ENCODE measurements around the gene PITPNM3. TPM values are rescaled to one million over a fixed set of nuclear protein-coding genes. Genes with fewer than 3 reads are reported as not detected.

Gene PITPNM3
- total and polyA plus RNA-seq, 2 of the 8 experiments (the other 6 are each of a cell fraction or from before 2014, with no cell fraction given): 1.7 to 3.1 TPM

DNA sequence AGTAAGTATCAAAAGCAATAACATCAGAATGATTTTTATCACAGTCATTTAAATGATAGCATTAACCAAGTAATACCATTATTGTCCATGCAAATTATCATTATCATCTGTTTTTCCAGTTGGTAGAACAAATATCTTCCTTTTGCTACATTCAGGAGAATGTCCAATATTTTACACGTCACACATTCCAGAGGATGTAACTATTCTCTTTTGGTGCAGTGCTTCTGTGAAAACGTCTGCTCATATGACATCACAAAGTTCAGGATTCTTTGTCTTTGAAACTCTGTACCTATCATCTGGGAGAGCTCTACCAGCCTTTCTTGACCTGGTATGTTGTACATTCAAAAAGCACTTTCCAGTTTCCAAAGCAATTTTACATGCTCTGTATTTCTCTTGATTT is 40.2 kb upstream of the PITPNM3 start:
- POLR2A ChIA-PET (ENCODE audit: partially characterized antibody): interaction anchor here (1.6 kb wide), 1 partner anchor 14 kb away, joined by 3 read pairs; no protein-coding TSS in a partner anchor

More for the DNA sequence above, 40.2 kb upstream of the PITPNM3 start:
- Histone ChIP-seq H3K4me1 (replicated peaks in 1 of 4; ENCODE audit: control insufficient read depth in 3 of 4, insufficient read depth in 4 of 4, low read length in 3 of 4) (no peaks in the 10 kb centered on the region), H3K4me2 (ENCODE audit: insufficient read depth in 1 of 2, low read depth in 2 of 2, low read length in 2 of 2) (no peak overlapping the region), H4K20me1 (replicated peaks in 1 of 2; ENCODE audit: control insufficient read depth in 1 of 2, insufficient read depth in 2 of 2, low read length in 2 of 2) (no peaks in the 10 kb centered on the region), H4K8ac (ENCODE audit: extremely low read depth, insufficient read depth, low read length) (no peak overlapping the region), H2AK5ac (ENCODE audit: low read depth, low read length) (no peak overlapping the region), H3K79me1 (ENCODE audit: low read depth, low read length) (no peaks in the 10 kb centered on the region), H3K56ac (replicated peaks; ENCODE audit: insufficient read length, low read depth, low read length) (no peak overlapping the region), H3K79me2 (ENCODE audit: control insufficient read depth in 1 of 2, insufficient read depth in 2 of 2, low read length in 2 of 2) (no peaks in the 10 kb centered on the region), H3K14ac (ENCODE audit: insufficient read length) (no peak overlapping the region), H3K9me3 (ENCODE audit: insufficient read depth in 2 of 2, low read depth in 1 of 2, low read length in 1 of 2) (no peaks in the 10 kb centered on the region), H4K5ac (ENCODE audit: insufficient read length, low read depth, low read length) (no peak overlapping the region), H4K91ac (replicated peaks; ENCODE audit: insufficient read length, low read length) (no peak overlapping the region), H3K23me2 (ENCODE audit: low read depth, low read length) (no peaks in the 10 kb centered on the region), H3K27me3 (replicated peaks in 1 of 4; ENCODE audit: control insufficient read depth in 3 of 4, extremely low read depth in 1 of 4, insufficient read depth in 3 of 4, low read length in 3 of 4) (no peaks in the 10 kb centered on the region), H3K18ac (ENCODE audit: extremely low read depth, low read length) (no peak overlapping the region), H3K4ac (replicated peaks; ENCODE audit: insufficient read length, low read depth, low read length) (no peak overlapping the region), H2BK12ac (ENCODE audit: low read depth, low read length) (no peak overlapping the region), H3K23ac (ENCODE audit: insufficient read length) (no peak overlapping the region), H2BK15ac (ENCODE audit: low read length) (no peak overlapping the region), H2BK120ac (replicated peaks; ENCODE audit: low read depth, low read length) (no peak overlapping the region), H2BK20ac (ENCODE audit: low read length) (no peak overlapping the region), H3K36me3 (ENCODE audit: control insufficient read depth in 2 of 4, insufficient read depth in 4 of 4, low read length in 3 of 4) (peaks cover 3 to 50% (median 23%) of the 10 kb centered on the region in 4 experiments), H2AFZ (ENCODE audit: low read length) (no peak overlapping the region), H3K4me3 (ENCODE audit: extremely low read depth in 1 of 4, insufficient read depth in 2 of 4, low read depth in 3 of 4, low read length in 4 of 4) (no peak overlapping the region), H3K27ac (ENCODE audit: low read depth, low read length) (no peak overlapping the region), H2BK5ac (ENCODE audit: low read depth, low read length) (no peak overlapping the region), H3K9ac (replicated peaks in 1 of 4; ENCODE audit: extremely low read depth in 1 of 4, low read depth in 3 of 4, low read length in 3 of 4) (no peak overlapping the region)
- CTCF ChIA-PET (ENCODE audit: partially characterized antibody): interaction anchor here (0.9 kb wide), 1 partner anchor 10 kb away, joined by 3 read pairs; no protein-coding TSS in a partner anchor
- WGBS, 2 experiments (ENCODE audit: extremely low coverage in 1 of 2, insufficient coverage in 1 of 2, insufficient read length in 1 of 2, insufficient replicate concordance in 2 of 2, low coverage in 1 of 2, low lambda C conversion rate in 2 of 2, missing lambda C conversion rate in 1 of 2): 84% methylated on average over 2 of the region's 2 CpGs; no CpG with 5 or more reads in 1 of the 2 experiments
- FAIRE-seq (no peak), DNase-seq (ENCODE audit: low read depth in 1 of 2, low spot score in 2 of 2) (no peak)
- no peak for TF ChIP-seq SAP30 (IDR thresholded peaks at IDR 0.05; ENCODE audit: insufficient read depth, insufficient replicate concordance, low read length)
